ENCODE measurements around the gene SENP5.
A peak's percentile ranks its signal among the peaks of the same experiment; 100 is the strongest.
"Not testable (repeated sequence)": the region's sequence is repeated elsewhere in the genome, so short reads cannot be mapped to it uniquely, and the experiment has no call there.

Gene SENP5

DNA sequence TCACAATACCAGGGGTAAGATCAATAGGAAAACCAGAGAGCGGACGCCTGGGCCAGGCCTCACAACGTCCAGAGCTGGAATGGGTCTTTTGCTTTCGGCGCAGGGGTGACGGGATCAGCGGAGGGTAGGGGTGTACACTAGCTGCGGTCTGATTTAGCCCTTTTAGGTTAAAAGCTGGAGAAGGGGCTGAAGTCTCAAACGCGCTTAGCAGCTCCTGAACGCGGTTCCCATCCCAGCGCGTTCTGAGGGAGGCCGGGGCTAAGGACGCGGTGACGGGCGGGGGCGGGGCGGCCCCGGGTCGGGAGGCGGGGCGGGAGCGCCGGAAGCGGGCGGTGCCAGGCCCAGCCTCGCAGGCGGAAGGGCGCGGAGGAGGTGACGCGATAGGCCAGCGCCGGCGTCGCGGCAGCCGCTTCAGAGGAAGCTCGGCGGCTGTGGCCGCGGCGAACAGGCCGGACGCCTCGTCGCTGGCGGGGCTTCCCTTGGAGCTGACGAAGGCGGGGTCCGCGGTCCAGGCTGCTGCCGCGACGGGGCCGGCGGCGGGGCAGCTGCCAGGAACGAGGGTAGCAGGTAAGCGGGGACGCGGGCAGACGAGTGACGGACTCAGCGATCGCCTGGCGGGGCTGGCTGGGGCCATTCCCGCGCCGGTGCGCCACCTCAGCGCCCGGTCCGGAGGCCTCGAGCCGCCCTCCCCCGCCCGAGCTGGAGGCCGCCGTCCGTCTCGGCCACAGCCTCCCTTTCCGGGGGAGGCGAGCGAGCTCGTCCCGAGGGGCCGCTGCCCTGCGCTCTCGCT is at the start of gene SENP5:
SENP5 (plus strand) TSS at position 414 of the 790 bp plus-strand sequence. CDS start 17,262 bp downstream, outside the sequence.
- peak; percentile 86 for DNase-seq (ENCODE audit: low spot score)

GRCh38 chr3:196821806-196822355 is 45.8 kb upstream of the SENP5 start:
- DNase-seq (ENCODE audit: low spot score), result no peak

DNA sequence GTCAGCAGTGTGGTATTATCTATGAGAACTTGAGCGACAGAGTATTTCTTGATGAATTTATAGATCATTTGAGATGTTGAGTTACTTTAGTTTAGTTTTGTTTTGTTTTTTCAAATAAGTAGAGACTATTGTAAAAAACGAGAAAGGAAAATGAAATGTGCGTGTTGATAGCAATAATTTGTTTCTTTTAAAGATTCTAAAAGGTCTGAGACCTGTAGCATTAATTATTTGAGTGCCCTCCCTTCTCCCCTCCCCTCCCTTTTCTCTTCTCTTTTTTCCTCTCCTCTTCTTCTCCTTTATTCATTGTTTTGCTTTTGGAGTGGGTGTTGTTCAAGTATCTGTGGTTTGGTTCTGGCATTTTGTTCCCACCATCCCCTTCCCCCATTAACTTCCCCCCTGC is 38.1 kb upstream of the SENP5 start:
- not testable (repeated sequence) for DNase-seq (ENCODE audit: low spot score)

DNA sequence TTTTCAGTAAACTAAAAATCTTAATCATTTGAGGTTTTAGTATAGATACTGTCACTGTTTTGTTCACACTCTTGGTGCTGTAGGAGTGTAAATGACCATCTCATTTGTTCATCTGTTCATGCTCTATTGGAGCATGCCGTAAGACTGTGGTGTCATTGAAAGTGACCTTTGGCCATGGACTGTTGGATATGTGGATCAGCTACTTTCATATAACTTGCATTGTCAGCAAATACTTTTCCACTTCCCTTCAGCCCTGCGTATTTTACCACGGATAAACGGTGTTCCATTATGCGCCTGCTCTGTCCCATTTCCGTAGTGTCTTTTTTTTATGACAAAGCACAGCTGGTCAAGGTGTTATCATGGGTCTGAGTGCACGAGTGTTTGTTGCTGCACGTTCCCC is 32.6 kb upstream of the SENP5 start:
- DNase-seq (ENCODE audit: low spot score), result no peak

DNA sequence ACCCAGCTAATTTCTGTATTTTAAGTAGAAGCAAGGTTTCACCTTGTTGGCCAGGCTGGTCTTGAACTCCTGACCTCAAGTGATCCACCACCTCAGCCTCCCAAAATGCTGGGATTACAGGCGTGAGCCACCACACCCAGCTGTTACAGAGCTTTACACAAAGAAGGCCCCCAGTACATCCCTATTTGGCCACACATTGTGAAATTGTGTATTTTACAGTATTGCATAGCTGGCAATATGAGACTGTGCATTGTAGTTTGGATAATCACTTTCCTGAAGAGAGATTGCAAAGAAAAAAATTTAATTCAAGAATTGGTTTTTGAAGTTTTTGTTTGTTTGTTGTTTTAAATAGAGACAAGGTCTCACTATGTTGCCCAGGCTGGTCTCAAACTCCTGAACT is 31.1 kb upstream of the SENP5 start:
- not testable (repeated sequence) for DNase-seq (ENCODE audit: low spot score)

GRCh38 chr3:196837819-196838420 is 29.8 kb upstream of the SENP5 start:
- DNase-seq (ENCODE audit: low spot score), result peak; percentile 76

DNA sequence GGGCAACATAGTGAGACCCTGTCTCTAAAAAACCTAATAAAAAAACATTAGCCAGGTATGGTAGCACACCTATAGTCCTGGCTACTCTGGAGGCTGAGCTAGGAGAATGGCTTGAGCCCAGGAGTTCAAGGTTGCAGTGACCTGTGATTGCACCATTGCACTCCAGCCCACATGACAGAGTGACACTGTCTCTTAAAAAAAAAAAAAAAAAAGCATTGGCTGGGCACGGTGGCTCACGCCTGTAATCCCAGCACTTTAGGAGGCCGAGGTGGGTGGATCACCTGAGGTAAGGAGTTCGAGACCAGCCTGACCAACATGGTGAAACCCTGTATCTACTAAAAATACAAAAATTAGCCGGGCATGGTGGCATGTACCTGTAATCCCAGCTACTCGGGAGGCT is 28.4 kb upstream of the SENP5 start:
- DNase-seq (ENCODE audit: low spot score), result not testable (repeated sequence)

- no peak for DNase-seq (ENCODE audit: low spot score)
Observed at GRCh38 chr3:196842567-196843434, 24.9 kb upstream of the SENP5 start.

DNA sequence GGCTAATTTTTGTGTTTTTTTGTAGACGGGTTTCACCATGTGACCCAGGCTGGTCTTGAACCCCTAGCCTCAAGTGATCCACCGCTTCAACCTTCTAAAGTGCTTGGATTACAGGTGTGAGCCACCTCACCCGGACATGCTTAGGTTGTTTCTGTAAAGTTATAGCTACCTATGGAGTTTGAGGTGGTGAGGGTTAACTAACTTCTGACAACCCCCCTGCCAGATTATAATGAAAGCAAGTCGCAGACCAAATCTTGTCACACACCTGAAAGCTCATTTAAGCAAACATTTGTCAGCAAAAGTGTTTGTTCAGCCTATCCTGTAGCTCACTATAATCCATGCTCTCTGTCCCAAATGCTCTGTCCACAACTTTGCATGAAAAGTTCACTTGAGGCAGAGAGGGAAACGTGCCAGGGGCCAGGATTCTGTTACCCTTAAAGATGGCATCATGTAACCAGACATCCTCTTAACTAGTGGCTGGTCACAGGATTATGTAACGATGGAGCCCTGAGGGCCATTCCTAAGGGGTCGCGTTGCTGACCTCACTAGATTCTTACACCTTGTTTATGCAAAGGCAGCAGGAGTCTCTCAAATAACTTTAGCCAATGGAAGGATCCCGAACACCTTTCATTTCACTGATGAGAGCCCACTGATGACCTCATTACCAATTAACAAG is 24.1 kb upstream of the SENP5 start:
- no peak for DNase-seq (ENCODE audit: low spot score)

GRCh38 chr3:196844235-196845219 is 23.2 kb upstream of the SENP5 start:
- DNase-seq (ENCODE audit: low spot score), result not testable (repeated sequence)

DNA sequence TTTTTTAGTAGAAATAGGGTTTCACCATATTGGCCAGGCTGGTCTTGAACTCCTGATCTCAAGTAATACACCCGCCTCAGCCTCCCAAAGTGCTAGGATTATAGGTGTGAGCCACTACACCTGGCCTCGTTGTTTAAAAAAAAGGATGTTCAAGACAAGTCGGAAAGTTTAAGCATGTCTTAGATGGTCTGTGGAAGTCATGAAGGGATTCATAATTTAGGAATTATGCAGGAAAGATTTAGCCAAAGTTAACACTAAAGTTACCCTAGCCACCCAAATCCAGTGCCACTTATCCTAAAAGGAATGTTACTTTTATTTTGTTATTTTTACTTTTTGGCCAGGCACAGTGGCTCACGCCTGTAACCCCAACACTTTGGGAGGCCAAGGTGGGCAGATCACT is 19.3 kb upstream of the SENP5 start:
- DNase-seq (ENCODE audit: low spot score), result not testable (repeated sequence)

DNA sequence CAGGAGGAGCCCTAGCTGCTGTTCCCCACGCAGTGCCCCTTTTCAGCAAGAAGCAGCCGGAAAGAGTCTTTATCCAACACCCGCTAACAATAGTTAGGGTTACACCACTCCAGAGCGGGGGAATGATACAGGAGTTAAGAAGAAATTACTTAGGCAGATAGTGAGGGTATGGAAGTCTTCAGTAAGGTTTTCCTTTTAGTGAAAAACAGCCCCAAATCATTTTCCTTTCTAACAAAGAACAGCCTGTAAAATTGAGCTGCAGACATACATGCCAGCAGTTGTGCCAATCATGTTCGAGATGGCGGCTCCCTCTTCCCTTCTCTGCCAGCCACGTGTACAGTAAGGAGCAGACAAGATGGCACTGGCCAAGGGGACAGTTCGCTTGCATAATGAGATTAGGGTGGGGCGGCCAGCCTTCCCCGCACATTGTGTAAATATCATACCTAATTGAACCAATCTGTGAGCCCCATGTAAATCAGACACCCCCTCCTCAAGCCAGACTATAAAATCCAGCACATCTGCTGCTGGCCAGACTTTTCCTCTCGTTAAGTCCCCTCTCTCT is 18.5 kb upstream of the SENP5 start:
- DNase-seq (ENCODE audit: low spot score), result no peak

- not testable (repeated sequence) for DNase-seq (ENCODE audit: low spot score)
Observed at GRCh38 chr3:196863000-196863399, 4.7 kb upstream of the SENP5 start.

- DNase-seq (ENCODE audit: low spot score), result no peak
Observed at GRCh38 chr3:196867155-196867506, 589 bp upstream of the SENP5 start.

- no peak for DNase-seq (ENCODE audit: low spot score)
Observed at GRCh38 chr3:196868297-196868661, 559 bp downstream of the SENP5 start.

- no peak for DNase-seq (ENCODE audit: low spot score)
Observed at GRCh38 chr3:196872316-196872715, 4.6 kb downstream of the SENP5 start.

- DNase-seq (ENCODE audit: low spot score), result not testable (repeated sequence)
Observed at GRCh38 chr3:196874511-196875094, 6.9 kb downstream of the SENP5 start.

- no peak for DNase-seq (ENCODE audit: low spot score)
Observed at GRCh38 chr3:196875258-196875657, 7.5 kb downstream of the SENP5 start.

GRCh38 chr3:196883361-196883760 is 15.6 kb downstream of the SENP5 start:
- DNase-seq (ENCODE audit: low spot score), result no peak

- no peak for DNase-seq (ENCODE audit: low spot score)
Observed at GRCh38 chr3:196886144-196886543, 18.4 kb downstream of the SENP5 start.
